PC-9 (cell line): ENCODE data around the gene SLC9A9. TPM values are rescaled to one million over a fixed set of nuclear protein-coding genes. Genes with fewer than 3 reads are reported as not detected.

Experiments
- BruUV-seq: library from RNA; stranded (reverse); fragments of 400-500 nt; replicated peaks from 2 replicates; lab custom pipeline; 2021; lab: Mats Ljungman, UMichigan
- CTCF ChIA-PET: fragments of 300-600 bp; sonication (Branson Sonifier 250); formaldehyde crosslinking; loops from one replicate; lab custom pipeline; 2022; ENCODE audit warnings: antibody characterized with exemption; lab: Charles Lee
- POLR2A ChIA-PET: fragments of 300-600 bp; sonication (Branson Sonifier 250); formaldehyde crosslinking; loops from one replicate; lab custom pipeline; 2022; ENCODE audit warnings: antibody characterized with exemption; ENCODE audit not compliant: unreplicated experiment; lab: Charles Lee
- DNase-seq, 2 experiments: peaks; one replicate each; pipeline versions ENCODE4 v3.0.0 to v3.0.0-alpha.2; 2015 to 2022; ENCODE audit warnings: mixed read lengths in 1 of 2
- H2AFZ ChIP-seq: fragments of 200-600 bp; sonication (generic); 2 replicates; pipeline ENCODE4 v1.8.1; 2017; ENCODE audit warnings: antibody characterized with exemption
- H3F3A ChIP-seq: fragments of 200-600 bp; sonication (generic); 2 replicates; pipeline ENCODE4 v1.8.1; 2017; ENCODE audit warnings: antibody characterized with exemption, mild to moderate bottlenecking, low read depth; ENCODE audit not compliant: insufficient read depth
- H3K27ac ChIP-seq: fragments of 200-600 bp; sonication (generic); 2 replicates; pipeline ENCODE4 v1.6.1; 2016; ENCODE audit warnings: mixed run types
- H3K27me3 ChIP-seq: fragments of 200-600 bp; sonication (generic); 2 replicates; pipeline ENCODE4 v1.6.1; 2016; ENCODE audit warnings: low read depth, mixed run types; ENCODE audit not compliant: insufficient read depth
- H3K36me3 ChIP-seq: fragments of 200-600 bp; sonication (generic); 2 replicates; pipeline ENCODE4 v1.6.1; 2016; ENCODE audit warnings: low read depth, mixed run types
- H3K4me1 ChIP-seq: fragments of 200-600 bp; sonication (generic); replicated peaks from 2 replicates; pipeline ENCODE4 v1.6.1; 2016; ENCODE audit warnings: mixed run types; ENCODE audit not compliant: insufficient read depth
- H3K4me2 ChIP-seq: fragments of 200-600 bp; sonication (generic); 2 replicates; pipeline ENCODE4 v1.6.1; 2017; ENCODE audit warnings: mixed run types
- H3K4me3 ChIP-seq: fragments of 200-600 bp; sonication (generic); 2 replicates; pipeline ENCODE4 v1.6.1; 2016; ENCODE audit warnings: mixed run types
- H3K79me2 ChIP-seq: fragments of 200-600 bp; sonication (generic); 2 replicates; pipeline ENCODE4 v1.6.1; 2017; ENCODE audit warnings: low read depth, mixed run types
- H3K9me2 ChIP-seq: fragments of 200-600 bp; sonication (generic); 2 replicates; pipeline ENCODE4 v1.8.1; 2017; ENCODE audit warnings: mild to moderate bottlenecking; ENCODE audit not compliant: insufficient read depth
- H3K9me3 ChIP-seq: fragments of 200-600 bp; sonication (generic); 2 replicates; pipeline ENCODE4 v1.8.1; 2016; ENCODE audit warnings: low read depth; ENCODE audit not compliant: insufficient read depth
- H4K20me1 ChIP-seq: fragments of 200-600 bp; sonication (generic); 2 replicates; pipeline ENCODE4 v1.8.1; 2017; ENCODE audit not compliant: insufficient read depth
- EZH2 ChIP-seq: fragments of 200-600 bp; sonication (generic); IDR thresholded peaks from 2 replicates; pipeline ENCODE4 v1.8.0; 2017; ENCODE audit warnings: antibody characterized with exemption, low read depth
- intact Hi-C: fragments of 100-400 bp; cut with micrococcal nuclease; formaldehyde crosslinking; loops from one replicate; pipeline ENCODE4 v1.10.0; 2022; ENCODE audit not compliant: unreplicated experiment
- total RNA-seq: library from RNA; stranded (reverse); gene quantifications from 2 replicates; pipeline ENCODE4 v1.2.3, GENCODE V29; 2021
- TF ChIP-seq, protein P1 (sequence below): fragments of 200-600 bp; sonication (generic); conservative IDR thresholded peaks from 2 replicates; pipeline ENCODE4 v1.6.1; 2017; ENCODE audit warnings: mixed run types, antibody characterized with exemption, mild to moderate bottlenecking, moderate library complexity

Gene SLC9A9
- total RNA-seq, 1 experiment from 2014 or later = 1.7 TPM

DNA sequence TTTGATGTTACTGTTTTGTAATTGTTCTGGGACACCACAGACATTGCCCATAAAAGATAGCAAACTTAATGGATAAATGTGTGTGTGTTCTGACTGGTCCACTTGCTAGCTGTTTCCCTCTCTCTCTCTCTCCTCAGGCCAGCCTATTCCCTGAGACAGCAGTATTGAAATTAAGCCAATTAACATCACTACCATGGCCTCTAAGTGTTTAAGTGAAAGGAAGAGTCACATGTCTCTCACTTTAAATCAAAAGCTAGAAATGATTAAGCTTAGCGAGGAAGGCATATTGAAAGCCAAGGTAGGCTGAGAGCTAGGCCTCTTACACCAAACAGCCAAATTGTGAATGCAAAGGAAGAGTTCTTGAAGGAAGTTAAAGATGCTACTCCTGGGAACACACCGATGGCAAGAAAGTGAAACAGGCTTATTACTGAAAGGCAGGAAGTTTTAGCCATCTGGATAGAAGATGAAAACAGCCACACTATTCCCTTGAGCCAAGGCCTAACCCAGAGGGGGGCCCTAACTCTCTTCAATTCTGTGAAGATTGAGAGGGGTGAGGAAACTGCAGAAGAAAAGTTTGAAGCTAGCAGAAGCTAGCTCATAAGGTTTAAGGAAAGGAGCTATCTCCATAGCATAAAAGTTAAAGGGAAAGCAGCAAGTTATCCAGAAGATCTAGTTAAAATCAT is 433.6 kb downstream of the SLC9A9 start:
- intact Hi-C loops = no loop called here
- H3K27me3 ChIP-seq = no peaks in the 10 kb centered on the region

DNA sequence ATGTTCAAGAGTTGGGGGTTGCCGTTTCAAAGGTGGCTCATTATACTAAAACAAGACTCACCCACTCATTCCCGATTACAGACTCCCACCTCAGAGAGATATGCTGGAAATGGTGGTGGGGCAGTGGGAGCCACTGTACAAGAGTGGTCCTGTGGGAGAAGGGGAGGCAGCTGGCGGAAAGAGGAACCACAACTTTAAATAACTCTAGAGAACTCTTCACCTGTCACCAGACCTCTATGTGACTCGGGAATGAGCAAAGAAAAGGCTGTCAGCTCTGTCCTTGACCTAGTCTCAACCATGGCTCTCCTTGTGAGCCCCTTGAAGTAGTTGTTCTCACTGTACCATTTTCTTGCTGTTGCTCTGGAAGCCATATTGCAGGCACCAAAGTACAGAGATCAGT is 434.9 kb downstream of the SLC9A9 start:
- BruUV-seq = no TSS peak
- Histone ChIP-seq H2AFZ (no peak overlapping the region), H3K36me3 (no peaks in the 10 kb centered on the region), H3K79me2 (no peaks in the 10 kb centered on the region), H3K4me2 (no peak overlapping the region), H4K20me1 (no peaks in the 10 kb centered on the region), H3K27me3 (no peaks in the 10 kb centered on the region), H3K9me2 (no peaks in the 10 kb centered on the region), H3K4me3 (no peak overlapping the region), H3K9me3 (no peaks in the 10 kb centered on the region), H3K4me1 (no peaks in the 10 kb centered on the region), H3K27ac (no peak overlapping the region), H3F3A (no peaks in the 10 kb centered on the region)
- TF ChIP-seq, protein P1, sequence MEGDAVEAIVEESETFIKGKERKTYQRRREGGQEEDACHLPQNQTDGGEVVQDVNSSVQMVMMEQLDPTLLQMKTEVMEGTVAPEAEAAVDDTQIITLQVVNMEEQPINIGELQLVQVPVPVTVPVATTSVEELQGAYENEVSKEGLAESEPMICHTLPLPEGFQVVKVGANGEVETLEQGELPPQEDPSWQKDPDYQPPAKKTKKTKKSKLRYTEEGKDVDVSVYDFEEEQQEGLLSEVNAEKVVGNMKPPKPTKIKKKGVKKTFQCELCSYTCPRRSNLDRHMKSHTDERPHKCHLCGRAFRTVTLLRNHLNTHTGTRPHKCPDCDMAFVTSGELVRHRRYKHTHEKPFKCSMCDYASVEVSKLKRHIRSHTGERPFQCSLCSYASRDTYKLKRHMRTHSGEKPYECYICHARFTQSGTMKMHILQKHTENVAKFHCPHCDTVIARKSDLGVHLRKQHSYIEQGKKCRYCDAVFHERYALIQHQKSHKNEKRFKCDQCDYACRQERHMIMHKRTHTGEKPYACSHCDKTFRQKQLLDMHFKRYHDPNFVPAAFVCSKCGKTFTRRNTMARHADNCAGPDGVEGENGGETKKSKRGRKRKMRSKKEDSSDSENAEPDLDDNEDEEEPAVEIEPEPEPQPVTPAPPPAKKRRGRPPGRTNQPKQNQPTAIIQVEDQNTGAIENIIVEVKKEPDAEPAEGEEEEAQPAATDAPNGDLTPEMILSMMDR = no peak
- no peak for TF ChIP-seq EZH2
- ChIA-PET POLR2A (no interaction called here), CTCF (interaction anchor here (0.7 kb wide), 1 partner anchor 173 kb away, joined by 9 read pairs; no protein-coding TSS in a partner anchor)
- no peak for DNase-seq
- intact Hi-C loops = no loop called here

More for the DNA sequence above, 433.6 kb downstream of the SLC9A9 start:
- CTCF ChIA-PET = no interaction called here
- no peak for DNase-seq
- Histone ChIP-seq H3K79me2 (no peaks in the 10 kb centered on the region), H3F3A (no peaks in the 10 kb centered on the region), H3K4me2 (no peak overlapping the region), H3K36me3 (no peaks in the 10 kb centered on the region), H3K4me3 (no peak overlapping the region), H3K27ac (no peak overlapping the region), H3K4me1 (no peaks in the 10 kb centered on the region), H3K9me2 (no peaks in the 10 kb centered on the region), H2AFZ (no peak overlapping the region), H4K20me1 (no peaks in the 10 kb centered on the region), H3K9me3 (no peaks in the 10 kb centered on the region)
- POLR2A ChIA-PET = no interaction called here
- BruUV-seq = no TSS peak
- TF ChIP-seq EZH2 = no peak
- TF ChIP-seq, protein P1 = no peak

DNA sequence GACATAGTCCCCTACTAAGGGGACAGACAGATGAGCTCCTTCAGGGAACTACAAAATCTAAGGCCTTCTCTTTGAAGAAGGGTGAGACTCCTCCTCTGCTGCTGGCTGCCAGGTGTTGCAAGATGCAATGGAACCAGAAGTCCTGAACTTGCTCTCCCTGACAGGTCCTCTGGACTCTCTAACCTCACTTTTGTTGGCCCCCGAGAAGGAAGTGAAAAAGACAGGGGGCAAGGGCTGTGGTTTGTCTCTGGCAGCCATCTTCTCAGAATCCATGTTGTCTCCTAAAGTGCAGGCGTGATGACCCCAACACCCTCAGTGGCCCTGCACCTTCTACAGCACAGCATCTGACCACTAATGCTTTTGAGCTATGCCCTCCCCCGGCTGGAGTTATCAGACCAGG is 436.2 kb downstream of the SLC9A9 start:
- H2AFZ ChIP-seq = no peak overlapping the region
- H3K27me3 ChIP-seq = no peaks in the 10 kb centered on the region
- CTCF ChIA-PET = no interaction called here
- no peak overlapping the region for H3K4me2 ChIP-seq
- intact Hi-C loops = no loop called here
- H3K79me2 ChIP-seq = no peaks in the 10 kb centered on the region
- H3K27ac ChIP-seq = no peak overlapping the region
- H4K20me1 ChIP-seq = no peaks in the 10 kb centered on the region
- no peaks in the 10 kb centered on the region for H3K9me3 ChIP-seq
- TF ChIP-seq, protein P1 = no peak
- TF ChIP-seq EZH2 = no peak
- no peaks in the 10 kb centered on the region for H3F3A ChIP-seq
- DNase-seq = no peak
- no peaks in the 10 kb centered on the region for H3K36me3 ChIP-seq
- POLR2A ChIA-PET = no interaction called here
- no peaks in the 10 kb centered on the region for H3K4me1 ChIP-seq
- H3K9me2 ChIP-seq = no peaks in the 10 kb centered on the region
- no peak overlapping the region for H3K4me3 ChIP-seq
- BruUV-seq = no TSS peak
